Activated CD4-positive, alpha-beta T cell treated with anti-CD3 and anti-CD28 coated beads, Interleukin-2, Interleukin-6, amounts not matched to agents 100 ng/mL and 50 ng/mL, durations not matched to agents 16 hours and 8 hours (primary cell): Measurements from ENCODE around the gene PHC2.

Experiments
- DNase-seq: peaks from one replicate; pipeline ENCODE4 v3.0.0-alpha.2; 2020

PHC2 gene

GRCh38 chr1:33329600-33330305 is 101.1 kb downstream of the PHC2 start:
- no peak for DNase-seq

- DNase-seq, result no peak
These were observed 102.1 kb downstream of the PHC2 start for GRCh38 chr1:33328817-33329216.

GRCh38 chr1:33327587-33328325 is 103.1 kb downstream of the PHC2 start:
- peak; percentile 28 for DNase-seq

GRCh38 chr1:33326785-33327184 is 104.1 kb downstream of the PHC2 start:
- DNase-seq, result no peak

- no peak for DNase-seq
These were observed 106.0 kb downstream of the PHC2 start for GRCh38 chr1:33324677-33325575.

GRCh38 chr1:33323663-33324477 is 107.0 kb downstream of the PHC2 start:
- no peak for DNase-seq

GRCh38 chr1:33322870-33323585 is 107.9 kb downstream of the PHC2 start:
- no peak for DNase-seq

GRCh38 chr1:33322109-33322508 is 108.8 kb downstream of the PHC2 start:
- DNase-seq, result no peak

GRCh38 chr1:33321178-33321577 is 109.7 kb downstream of the PHC2 start:
- DNase-seq, result no peak

GRCh38 chr1:33320619-33321165 is 110.2 kb downstream of the PHC2 start, which contains the start of gene A3GALT2:
TSS of gene A3GALT2 (minus strand) at chr1:33321098. CDS start at chr1:33321098, 0 bp downstream.
- no peak for DNase-seq

GRCh38 chr1:33319949-33320618 is 110.8 kb downstream of the PHC2 start:
- no peak for DNase-seq

- no peak for DNase-seq
These were observed 111.5 kb downstream of the PHC2 start for GRCh38 chr1:33319186-33319948.

- DNase-seq, result no peak
These were observed 112.9 kb downstream of the PHC2 start for GRCh38 chr1:33317946-33318345.

GRCh38 chr1:33317354-33317753 is 113.5 kb downstream of the PHC2 start:
- DNase-seq, result no peak

- no peak for DNase-seq
These were observed 114.3 kb downstream of the PHC2 start for GRCh38 chr1:33316601-33317000.

- DNase-seq, result no peak
These were observed 116.5 kb downstream of the PHC2 start for GRCh38 chr1:33314416-33314815.

GRCh38 chr1:33312413-33312749 is 118.5 kb downstream of the PHC2 start:
- no peak for DNase-seq

- no peak for DNase-seq
These were observed 119.0 kb downstream of the PHC2 start for GRCh38 chr1:33311706-33312412.

GRCh38 chr1:33310702-33311101 is 120.2 kb downstream of the PHC2 start:
- no peak for DNase-seq
